Stimulated activated naive B cell treated with anti-CD40 and anti-IgM and Interleukin-4, amounts not matched to agents 10 μg/mL and 1 μg/mL and 100 μg/mL, for 72 hours (primary cell): ENCODE measurements around the gene TXLNB.

Experiments used
- ATAC-seq, 2 donors: fragments of 150-1000 bp; cut with Tn5 transposase; replicated peaks; 2 replicates each; pipeline ENCODE4 v1.10.0; 2021; ENCODE audit warnings: moderate library complexity in 1 of 2
- DNase-seq: peaks from one replicate; pipeline ENCODE4 v3.0.0; 2021
- H3K27ac Mint-ChIP-seq: one replicate; pipeline ENCODE4 v1.8.0; 2022; ENCODE audit warnings: mild to moderate bottlenecking, mixed read lengths
- H3K27me3 Mint-ChIP-seq, 2 donors: one replicate each; pipeline ENCODE4 v1.8.0; 2022; ENCODE audit warnings: mixed read lengths in 2 of 2
- H3K36me3 Mint-ChIP-seq, 2 donors: one replicate each; pipeline ENCODE4 v1.8.0; 2022; ENCODE audit warnings: mixed read lengths in 2 of 2, mild to moderate bottlenecking in 1 of 2
- H3K4me1 Mint-ChIP-seq, 2 donors: one replicate each; pipeline ENCODE4 v1.8.0; 2022; ENCODE audit warnings: mixed read lengths in 2 of 2, mild to moderate bottlenecking in 1 of 2
- H3K4me3 Mint-ChIP-seq, 2 donors: one replicate each; pipeline ENCODE4 v1.8.0; 2022; ENCODE audit warnings: mild to moderate bottlenecking in 2 of 2, mixed read lengths in 2 of 2, moderate library complexity in 1 of 2
- H3K9me3 Mint-ChIP-seq, 2 donors: one replicate each; pipeline ENCODE4 v1.8.0; 2022; ENCODE audit warnings: mixed read lengths in 2 of 2, mild to moderate bottlenecking in 1 of 2

TXLNB gene

GRCh38 chr6:139291813-139292619, at the start of gene TXLNB:
TXLNB (minus strand) TSS chr6:139291998; CDS start chr6:139288899, 3,099 bp downstream.
- Mint-ChIP-seq H3K4me3 (peak within 1 kb of the TSS; percentile 77 to 80), H3K36me3 (peaks cover 2 to 10% of the 10 kb centered on the region in 2 donors), H3K4me1 (peaks cover 39 to 78% of the 10 kb centered on the region in 2 donors), H3K9me3 (no peaks in the 10 kb centered on the region), H3K27me3 (no peaks in the 10 kb centered on the region), H3K27ac (peak within 1 kb of the TSS; percentile 95)
- DNase-seq (peak; percentile 60), ATAC-seq (peak; percentile 79)

GRCh38 chr6:139341060-139341459, 49.3 kb upstream of the TXLNB start:
- no peak for DNase-seq
- ATAC-seq = no peak
- no peaks in the 10 kb centered on the region for H3K9me3 Mint-ChIP-seq
- no peaks in the 10 kb centered on the region for H3K27me3 Mint-ChIP-seq
- H3K4me1 Mint-ChIP-seq = peaks cover 2 to 15% of the 10 kb centered on the region in 2 donors
- H3K4me3 Mint-ChIP-seq = no peak overlapping the region
- no peak overlapping the region for H3K27ac Mint-ChIP-seq
- H3K36me3 Mint-ChIP-seq = no peaks in the 10 kb centered on the region

GRCh38 chr6:139338795-139339194, 47.0 kb upstream of the TXLNB start:
- Mint-ChIP-seq H3K9me3 (no peaks in the 10 kb centered on the region), H3K36me3 (no peaks in the 10 kb centered on the region), H3K27ac (no peak overlapping the region), H3K4me1 (peaks cover 2 to 15% of the 10 kb centered on the region in 2 donors), H3K27me3 (no peaks in the 10 kb centered on the region), H3K4me3 (no peak overlapping the region)
- DNase-seq = no peak
- no peak for ATAC-seq

- Mint-ChIP-seq H3K9me3 (no peaks in the 10 kb centered on the region), H3K4me3 (no peak overlapping the region), H3K36me3 (no peaks in the 10 kb centered on the region), H3K27me3 (no peaks in the 10 kb centered on the region), H3K27ac (no peak overlapping the region), H3K4me1 (peaks cover 2 to 10% of the 10 kb centered on the region in 2 donors)
- ATAC-seq (no peak), DNase-seq (no peak)
Measured at GRCh38 chr6:139337830-139338229, 46.0 kb upstream of the TXLNB start.

- H3K27me3 Mint-ChIP-seq = no peaks in the 10 kb centered on the region
- H3K4me3 Mint-ChIP-seq = no peak overlapping the region
- H3K9me3 Mint-ChIP-seq = no peaks in the 10 kb centered on the region
- no peaks in the 10 kb centered on the region for H3K36me3 Mint-ChIP-seq
- no peak overlapping the region for H3K27ac Mint-ChIP-seq
- no peak for DNase-seq
- H3K4me1 Mint-ChIP-seq = peaks cover 2 to 7% of the 10 kb centered on the region in 2 donors
- no peak for ATAC-seq
Measured at GRCh38 chr6:139337001-139337400, 45.2 kb upstream of the TXLNB start.

GRCh38 chr6:139336488-139336887, 44.7 kb upstream of the TXLNB start:
- Mint-ChIP-seq H3K9me3 (no peaks in the 10 kb centered on the region), H3K36me3 (no peaks in the 10 kb centered on the region), H3K4me3 (no peak overlapping the region), H3K27ac (no peak overlapping the region), H3K27me3 (no peaks in the 10 kb centered on the region), H3K4me1 (peaks cover 2 to 7% of the 10 kb centered on the region in 2 donors)
- DNase-seq (no peak), ATAC-seq (no peak)

- no peaks in the 10 kb centered on the region for H3K36me3 Mint-ChIP-seq
- DNase-seq (no peak), ATAC-seq (no peak)
- H3K4me1 Mint-ChIP-seq = peaks cover 2 to 12% of the 10 kb centered on the region in 2 donors
- no peaks in the 10 kb centered on the region for H3K9me3 Mint-ChIP-seq
- H3K4me3 Mint-ChIP-seq = no peak overlapping the region
- no peak overlapping the region for H3K27ac Mint-ChIP-seq
- no peaks in the 10 kb centered on the region for H3K27me3 Mint-ChIP-seq
Measured at GRCh38 chr6:139335447-139336210, 43.8 kb upstream of the TXLNB start.

- peaks cover 2 to 12% of the 10 kb centered on the region in 2 donors for H3K4me1 Mint-ChIP-seq
- no peak for DNase-seq
- H3K9me3 Mint-ChIP-seq = no peaks in the 10 kb centered on the region
- H3K36me3 Mint-ChIP-seq = no peaks in the 10 kb centered on the region
- peak overlapping the region; percentile 28 for H3K27ac Mint-ChIP-seq
- H3K27me3 Mint-ChIP-seq = no peaks in the 10 kb centered on the region
- ATAC-seq = no peak
- no peak overlapping the region for H3K4me3 Mint-ChIP-seq
Measured at GRCh38 chr6:139334806-139335446, 43.1 kb upstream of the TXLNB start.

- peaks cover 1 to 3% of the 10 kb centered on the region in 2 donors for H3K36me3 Mint-ChIP-seq
- ATAC-seq = no peak
- peaks cover 0 to 4% of the 10 kb centered on the region in 2 donors for H3K9me3 Mint-ChIP-seq
- no peaks in the 10 kb centered on the region for H3K27me3 Mint-ChIP-seq
- no peak for DNase-seq
- no peak overlapping the region for H3K4me3 Mint-ChIP-seq
- H3K27ac Mint-ChIP-seq = no peak overlapping the region
- H3K4me1 Mint-ChIP-seq = peaks cover 13 to 30% of the 10 kb centered on the region in 2 donors
Measured at GRCh38 chr6:139330826-139331500, 39.2 kb upstream of the TXLNB start.

GRCh38 chr6:139330306-139330705, 38.5 kb upstream of the TXLNB start:
- Mint-ChIP-seq H3K9me3 (peaks cover 0 to 4% of the 10 kb centered on the region in 2 donors), H3K36me3 (peaks cover 1 to 3% of the 10 kb centered on the region in 2 donors), H3K27ac (no peak overlapping the region), H3K4me3 (no peak overlapping the region), H3K4me1 (peaks cover 16 to 37% of the 10 kb centered on the region in 2 donors), H3K27me3 (no peaks in the 10 kb centered on the region)
- ATAC-seq = no peak
- no peak for DNase-seq

GRCh38 chr6:139329224-139329623, 37.4 kb upstream of the TXLNB start:
- peaks cover 18 to 44% of the 10 kb centered on the region in 2 donors for H3K4me1 Mint-ChIP-seq
- H3K4me3 Mint-ChIP-seq = no peak overlapping the region
- DNase-seq = no peak
- H3K9me3 Mint-ChIP-seq = peaks cover 0 to 4% of the 10 kb centered on the region in 2 donors
- no peak for ATAC-seq
- H3K27ac Mint-ChIP-seq = no peak overlapping the region
- no peaks in the 10 kb centered on the region for H3K27me3 Mint-ChIP-seq
- H3K36me3 Mint-ChIP-seq = peaks cover 1 to 3% of the 10 kb centered on the region in 2 donors

GRCh38 chr6:139327038-139327437, 35.2 kb upstream of the TXLNB start:
- H3K36me3 Mint-ChIP-seq = peaks cover 1 to 11% of the 10 kb centered on the region in 2 donors
- H3K9me3 Mint-ChIP-seq = peaks cover 4 to 5% of the 10 kb centered on the region in 2 donors
- H3K4me3 Mint-ChIP-seq = no peak overlapping the region
- peak; percentile 18 for DNase-seq
- no peaks in the 10 kb centered on the region for H3K27me3 Mint-ChIP-seq
- H3K27ac Mint-ChIP-seq = no peak overlapping the region
- peak; percentile 62 to 63 for ATAC-seq
- H3K4me1 Mint-ChIP-seq = peaks cover 30 to 53% of the 10 kb centered on the region in 2 donors

GRCh38 chr6:139325686-139326085, 33.9 kb upstream of the TXLNB start:
- Mint-ChIP-seq H3K4me1 (peaks cover 30 to 48% of the 10 kb centered on the region in 2 donors), H3K9me3 (peaks cover 4 to 5% of the 10 kb centered on the region in 2 donors), H3K27me3 (no peaks in the 10 kb centered on the region), H3K27ac (peak overlapping the region; percentile 53), H3K4me3 (no peak overlapping the region), H3K36me3 (peaks cover 1 to 11% of the 10 kb centered on the region in 2 donors)
- DNase-seq (no peak), ATAC-seq (no peak)

GRCh38 chr6:139325125-139325524, 33.3 kb upstream of the TXLNB start:
- H3K27me3 Mint-ChIP-seq = no peaks in the 10 kb centered on the region
- peaks cover 1 to 11% of the 10 kb centered on the region in 2 donors for H3K36me3 Mint-ChIP-seq
- ATAC-seq = peak; percentile 37 to 53
- peaks cover 30 to 48% of the 10 kb centered on the region in 2 donors for H3K4me1 Mint-ChIP-seq
- no peak for DNase-seq
- no peak overlapping the region for H3K27ac Mint-ChIP-seq
- H3K4me3 Mint-ChIP-seq = no peak overlapping the region
- peaks cover 4 to 5% of the 10 kb centered on the region in 2 donors for H3K9me3 Mint-ChIP-seq
